Activated naive CD4-positive, alpha-beta T cell treated with anti-CD3 and anti-CD28 coated beads, Interleukin-2, amount 50 U/mL, for 16 hours (primary cell): ENCODE measurements around the gene VPS13D.
"Not testable (repeated sequence)": the region's sequence is repeated elsewhere in the genome, so short reads cannot be mapped to it uniquely, and the experiment has no call there.

ENCODE experiments used
- DNase-seq: peaks from one replicate; pipeline ENCODE4 v3.0.0-alpha.2; 2020

VPS13D gene

DNA sequence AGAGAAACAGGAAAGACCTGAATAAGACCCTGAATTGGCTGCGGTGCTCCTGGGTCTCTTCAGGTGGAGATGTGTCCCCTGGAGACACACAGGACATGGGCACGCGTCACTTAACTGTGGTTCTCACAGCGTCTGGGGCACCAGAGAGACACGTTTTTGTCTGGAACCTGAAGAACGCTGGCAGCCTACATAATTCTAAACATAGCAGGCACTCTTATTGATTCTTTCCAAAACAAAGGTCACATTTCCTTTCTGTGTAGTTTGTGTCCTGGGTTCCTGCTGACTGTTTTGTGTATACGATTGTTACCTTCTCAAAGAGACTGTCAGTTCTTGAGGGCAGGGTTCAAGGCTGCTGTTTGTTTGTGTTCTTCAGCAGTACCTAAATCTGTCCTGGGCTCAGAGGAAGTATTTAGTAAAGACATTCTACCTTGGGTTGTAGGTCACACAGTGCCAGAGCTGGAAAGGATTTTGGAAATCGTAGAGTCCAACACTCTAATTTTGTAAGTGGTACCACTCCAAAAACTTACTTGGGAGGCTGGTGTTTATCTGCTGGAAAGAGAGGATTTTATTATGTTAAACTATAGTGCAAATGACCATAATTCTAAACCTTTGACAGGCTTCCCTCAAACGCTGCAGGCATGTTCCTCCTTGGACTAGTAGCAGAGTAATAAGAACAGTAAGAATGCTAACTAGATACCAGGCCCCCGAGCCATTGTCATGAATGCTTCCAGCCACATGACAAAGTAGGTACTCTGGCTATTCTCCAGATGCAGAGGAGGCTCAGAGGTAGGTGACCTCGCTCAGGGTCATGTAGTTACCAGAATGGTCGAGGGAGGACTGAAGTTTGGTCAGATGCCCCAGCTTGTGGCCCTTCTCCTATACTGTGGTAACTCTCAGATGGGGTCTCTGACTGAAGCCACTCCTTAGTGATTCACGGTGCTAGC lies 223.8 kb downstream of the VPS13D start:
- DNase-seq = no peak

DNA sequence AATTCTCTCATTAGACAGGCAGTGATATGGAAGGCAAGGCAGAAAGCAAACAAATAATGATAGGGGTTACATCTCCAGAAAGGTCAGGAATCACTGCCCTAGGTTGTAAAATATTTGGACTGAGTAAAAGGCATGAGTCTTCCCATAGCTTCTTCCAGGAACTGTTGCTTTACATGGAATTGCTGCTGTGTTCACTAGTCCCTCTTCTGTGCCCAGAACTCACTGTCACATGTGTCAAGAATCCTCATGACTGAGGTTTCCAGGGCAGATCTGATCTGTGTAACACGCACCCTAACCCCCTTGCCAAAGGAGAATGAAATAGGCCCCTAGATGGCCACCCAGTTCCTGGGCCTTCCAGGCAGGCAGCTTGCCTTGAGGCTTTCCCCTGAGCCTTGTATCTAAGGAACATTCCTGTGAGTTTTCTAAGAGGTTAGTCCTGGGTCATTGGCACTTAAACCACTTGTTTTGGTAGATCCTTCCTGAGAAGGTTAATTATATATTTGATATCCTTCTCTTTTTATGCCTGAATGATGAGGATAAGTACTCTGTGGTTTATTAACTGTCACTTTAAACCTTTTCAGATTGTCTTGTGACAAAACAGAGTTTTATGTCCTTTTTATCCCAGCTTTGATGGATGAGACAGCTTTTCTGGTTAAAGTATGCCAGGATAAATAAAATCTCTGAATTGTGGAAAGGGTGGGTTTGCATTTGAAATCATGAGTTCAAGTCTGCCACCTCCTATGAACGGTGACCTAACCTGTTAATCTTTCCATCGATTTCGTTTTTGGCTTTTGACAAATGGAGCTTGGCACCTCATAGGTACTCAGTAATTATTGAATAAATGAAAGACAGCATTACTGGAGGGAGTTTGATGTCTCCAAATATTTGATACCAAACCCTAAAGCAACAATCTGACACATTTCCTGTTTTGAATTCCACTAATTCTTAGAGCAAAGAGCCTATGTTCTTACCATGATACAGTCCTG lies 224.9 kb downstream of the VPS13D start:
- DNase-seq = no peak

DNA sequence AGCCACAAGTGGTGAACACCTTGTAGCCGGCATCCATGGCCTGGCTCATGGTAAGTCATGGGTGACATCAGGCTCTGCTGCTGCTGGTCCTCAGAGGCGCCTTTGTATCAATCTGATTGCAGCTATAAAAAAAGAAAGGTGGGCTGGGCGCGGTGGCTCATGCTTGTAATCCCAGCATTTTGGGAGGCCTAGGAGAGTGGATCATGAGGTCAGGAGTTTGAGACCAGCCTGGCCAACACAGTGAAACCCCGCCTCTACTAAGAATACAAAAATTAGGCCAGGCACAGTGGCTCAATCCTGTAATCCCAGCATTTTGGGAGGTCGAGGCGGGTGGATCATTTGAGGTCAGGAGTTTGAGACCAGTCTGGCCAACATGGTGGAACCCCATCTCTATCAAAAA lies 226.3 kb downstream of the VPS13D start:
- not testable (repeated sequence) for DNase-seq

DNA sequence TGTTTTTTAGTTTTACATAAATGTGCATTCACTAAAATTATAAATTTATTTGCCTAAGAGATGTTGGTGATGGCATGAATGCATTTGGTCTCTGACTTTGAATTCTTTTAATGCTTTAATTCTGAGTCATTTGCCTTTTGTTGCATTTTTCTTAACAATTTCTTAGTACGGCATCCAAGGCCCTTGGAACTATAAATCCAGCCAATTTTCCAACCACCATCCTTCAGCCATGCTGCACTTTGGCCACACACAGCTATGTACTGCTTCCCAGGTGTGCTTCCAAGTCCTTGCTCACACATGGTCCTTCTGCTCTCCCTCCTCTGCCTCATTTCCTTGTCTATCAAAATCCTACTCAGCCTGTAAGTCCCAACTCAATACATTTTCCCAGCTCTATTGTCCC lies 227.1 kb downstream of the VPS13D start:
- no peak for DNase-seq

DNA sequence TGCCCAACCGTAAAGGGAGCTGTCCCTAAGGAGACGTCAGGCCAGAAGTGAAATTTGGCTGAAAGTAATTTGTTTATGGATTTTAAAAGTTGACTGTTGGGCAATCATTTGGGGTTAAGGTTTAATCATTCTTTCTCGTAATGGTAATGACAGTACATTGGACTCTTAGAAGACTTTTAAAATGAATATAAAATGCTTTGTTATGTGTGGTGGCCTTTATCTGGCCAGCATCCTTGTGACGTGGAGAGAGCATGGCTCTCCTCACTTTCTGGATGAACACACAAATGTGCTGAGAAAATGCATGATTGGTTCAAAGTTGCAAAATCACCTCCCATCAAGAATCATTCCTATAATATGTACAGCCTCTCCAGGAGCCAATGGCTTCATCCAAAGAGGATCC lies 227.9 kb downstream of the VPS13D start:
- DNase-seq = no peak

DNA sequence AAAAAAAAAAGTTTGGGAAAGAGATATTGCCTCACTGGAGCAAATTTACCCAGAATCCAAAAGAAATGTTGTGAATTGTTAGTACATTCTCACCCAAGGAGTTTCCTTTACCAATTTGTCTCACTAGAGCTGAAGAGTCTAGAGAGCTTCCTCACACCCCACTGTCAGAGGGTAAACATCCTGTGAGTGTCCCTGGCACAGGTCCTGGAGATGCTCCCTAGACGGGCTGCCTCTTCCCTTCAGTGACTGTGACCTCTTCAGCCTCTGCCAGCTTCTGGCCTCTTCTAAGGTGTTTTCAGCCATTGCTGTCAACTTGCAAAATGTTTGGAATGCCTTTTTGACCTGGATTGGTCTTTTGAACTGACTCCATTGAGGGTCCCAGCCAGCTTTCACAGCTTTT lies 228.7 kb downstream of the VPS13D start:
- DNase-seq = no peak

DNA sequence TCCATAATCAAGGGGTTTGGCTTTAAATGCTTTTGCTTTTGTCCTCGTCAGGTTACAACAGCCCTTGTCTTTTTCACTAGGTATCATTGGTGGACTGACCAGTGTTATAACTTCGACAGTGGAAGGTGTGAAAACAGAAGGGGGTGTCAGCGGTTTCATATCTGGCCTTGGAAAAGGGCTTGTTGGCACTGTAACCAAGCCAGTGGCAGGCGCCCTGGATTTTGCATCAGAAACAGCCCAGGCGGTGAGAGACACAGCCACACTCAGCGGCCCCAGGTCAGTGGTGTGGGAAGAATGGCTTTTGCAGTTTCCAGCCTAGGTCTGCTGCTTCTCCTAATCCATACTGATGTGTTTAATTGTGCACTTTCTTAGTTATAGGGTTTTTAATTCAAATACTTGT lies 230.3 kb downstream of the VPS13D start:
- DNase-seq = no peak

DNA sequence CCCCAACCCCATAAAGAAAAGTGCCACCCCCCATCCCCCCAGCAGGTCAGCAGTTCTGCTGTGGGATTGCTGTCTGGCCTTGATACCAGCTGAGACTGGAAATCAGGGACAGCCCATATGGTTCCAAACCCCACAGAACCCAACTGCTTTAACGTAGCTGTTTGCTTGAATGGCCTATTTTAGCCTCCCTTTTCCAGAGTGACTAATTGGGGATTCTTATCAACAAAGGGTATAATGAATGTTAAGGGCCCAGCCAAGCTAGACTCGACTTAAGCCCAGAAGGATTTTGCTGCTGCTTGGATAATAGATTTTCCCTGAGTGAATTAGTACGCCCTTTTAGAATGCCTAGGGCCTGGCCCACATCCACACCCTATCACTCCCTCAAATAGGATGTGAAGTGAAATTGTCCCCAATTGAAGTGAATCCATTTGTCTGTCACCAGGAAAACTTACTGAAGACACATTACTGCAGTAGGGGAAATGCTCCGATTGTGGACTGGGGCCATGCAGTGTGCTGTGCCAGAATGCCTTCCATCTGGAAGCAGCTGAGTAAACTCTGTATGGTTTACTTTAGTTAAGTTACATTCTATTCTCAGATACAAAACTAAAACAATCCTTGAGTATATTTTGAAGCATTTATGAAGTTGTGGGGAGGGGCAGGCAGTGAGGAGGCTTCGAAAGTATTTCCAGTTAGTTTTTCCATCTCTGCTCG lies 231.2 kb downstream of the VPS13D start:
- DNase-seq = no peak

DNA sequence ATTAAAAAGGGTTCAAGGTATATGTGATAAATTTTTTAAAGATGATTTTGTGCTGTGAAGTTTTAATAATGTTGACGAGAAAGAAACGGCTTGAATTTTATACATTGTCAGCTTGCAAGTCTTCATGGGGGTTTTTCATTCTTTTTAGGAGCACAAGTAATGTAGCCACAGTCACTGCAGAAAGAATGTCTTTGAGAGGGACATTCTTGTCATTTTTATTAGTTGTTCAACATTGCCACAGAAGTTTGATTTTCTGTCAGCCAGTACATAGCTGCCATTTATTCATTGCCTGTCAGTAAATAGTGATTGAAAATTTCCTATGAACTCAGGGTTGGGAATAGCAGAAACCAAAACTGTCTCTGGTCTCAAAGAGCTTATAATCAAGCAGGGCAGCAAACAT lies 231.9 kb downstream of the VPS13D start:
- no peak for DNase-seq

DNA sequence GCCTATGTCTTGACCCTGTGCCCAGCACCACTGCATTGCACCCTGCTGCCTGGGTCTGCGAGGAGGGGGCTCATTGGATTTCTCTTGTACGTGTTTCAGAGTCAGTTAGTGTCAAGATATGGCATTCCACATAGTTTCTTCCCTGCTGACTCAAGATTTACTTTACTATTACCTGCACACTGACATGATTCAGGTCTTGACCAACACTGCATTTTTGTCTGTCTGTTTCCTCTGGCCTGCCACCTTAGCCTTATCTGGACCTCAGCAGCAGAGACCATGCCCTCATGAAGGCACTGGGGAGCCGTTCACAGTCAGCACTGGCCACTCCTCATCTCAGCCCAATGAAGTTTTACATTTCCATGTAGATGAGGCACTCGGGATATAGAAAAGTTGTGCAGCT lies 232.8 kb downstream of the VPS13D start:
- DNase-seq = no peak

DNA sequence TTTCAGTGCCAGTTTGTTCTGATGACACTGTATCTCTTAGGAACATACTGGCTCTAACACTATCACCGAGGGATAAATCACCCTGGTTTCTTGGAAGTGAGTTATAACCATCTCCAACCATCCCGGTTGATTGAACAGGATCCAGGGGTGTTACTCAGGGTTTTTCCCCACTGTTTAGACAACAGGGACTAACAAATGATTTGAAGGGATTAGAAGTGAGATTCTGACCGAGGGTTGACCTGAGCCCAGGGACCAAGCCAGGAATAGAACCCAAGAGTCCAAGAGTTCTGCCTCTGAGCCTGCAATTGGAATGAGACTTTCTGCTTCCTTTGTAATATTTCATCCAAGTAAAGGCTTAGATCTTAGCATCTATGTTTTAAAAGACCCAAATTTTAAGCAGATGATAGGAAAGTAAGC lies 234.2 kb downstream of the VPS13D start:
- no peak for DNase-seq

DNA sequence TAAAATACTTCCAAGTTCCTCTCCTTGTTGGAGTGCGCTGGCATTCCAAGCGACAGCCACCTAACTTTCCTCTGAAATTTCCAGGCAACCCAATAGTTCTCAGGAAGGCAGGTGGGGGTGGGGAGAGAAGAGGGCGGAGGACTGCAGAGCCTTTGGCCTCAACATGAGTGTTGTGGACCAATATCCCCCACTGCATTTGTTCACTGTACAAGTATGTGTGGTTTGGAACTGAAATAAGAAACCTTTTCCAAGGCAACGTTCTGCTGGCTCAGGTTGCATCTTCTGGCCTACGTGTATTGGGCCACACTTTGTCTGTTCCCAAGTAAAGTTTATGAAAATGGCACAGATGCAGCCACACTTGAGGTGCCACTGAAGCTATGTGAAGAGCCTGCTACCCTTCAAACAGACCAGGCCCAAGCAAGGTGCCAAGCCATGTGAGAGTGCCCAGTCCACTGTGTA lies 234.8 kb downstream of the VPS13D start:
- DNase-seq = no peak

DNA sequence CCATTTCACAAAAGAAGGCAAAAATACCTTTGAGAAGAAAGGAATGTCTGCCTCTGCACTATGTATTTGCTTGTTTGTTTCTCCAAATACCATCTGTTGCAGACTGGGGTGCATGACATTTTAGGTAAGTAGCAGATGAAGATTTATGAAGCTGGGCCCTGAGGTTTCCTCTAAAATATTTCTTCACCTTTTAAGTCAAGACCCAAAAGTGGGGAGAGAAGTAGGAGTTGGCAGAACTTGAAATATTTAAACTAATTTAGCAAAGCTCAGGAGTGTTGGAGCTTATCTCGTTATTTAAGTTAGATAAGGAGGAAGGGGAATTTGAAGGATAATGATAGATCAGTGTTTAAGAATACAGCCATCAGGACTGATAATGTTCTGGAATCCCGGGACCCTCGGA lies 235.3 kb downstream of the VPS13D start:
- DNase-seq = no peak

DNA sequence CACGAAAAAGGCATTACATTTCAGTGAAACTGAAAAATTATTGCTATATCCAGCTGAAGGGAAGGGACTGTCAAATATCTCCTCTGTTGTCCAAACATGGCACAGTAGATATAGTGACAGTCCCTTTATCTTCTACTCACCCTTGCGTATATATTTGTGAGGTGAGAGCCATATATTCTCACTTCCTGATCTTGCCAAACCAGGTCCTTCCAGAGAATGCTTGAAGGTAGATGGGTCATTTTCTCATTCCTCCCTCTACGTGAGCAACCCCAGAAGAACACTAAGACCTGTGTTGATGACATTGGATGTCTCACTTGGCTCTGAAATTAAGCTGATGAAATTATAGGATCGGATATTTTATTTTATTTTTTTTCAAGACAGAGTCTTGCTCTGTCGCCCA lies 237.0 kb downstream of the VPS13D start:
- no peak for DNase-seq

DNA sequence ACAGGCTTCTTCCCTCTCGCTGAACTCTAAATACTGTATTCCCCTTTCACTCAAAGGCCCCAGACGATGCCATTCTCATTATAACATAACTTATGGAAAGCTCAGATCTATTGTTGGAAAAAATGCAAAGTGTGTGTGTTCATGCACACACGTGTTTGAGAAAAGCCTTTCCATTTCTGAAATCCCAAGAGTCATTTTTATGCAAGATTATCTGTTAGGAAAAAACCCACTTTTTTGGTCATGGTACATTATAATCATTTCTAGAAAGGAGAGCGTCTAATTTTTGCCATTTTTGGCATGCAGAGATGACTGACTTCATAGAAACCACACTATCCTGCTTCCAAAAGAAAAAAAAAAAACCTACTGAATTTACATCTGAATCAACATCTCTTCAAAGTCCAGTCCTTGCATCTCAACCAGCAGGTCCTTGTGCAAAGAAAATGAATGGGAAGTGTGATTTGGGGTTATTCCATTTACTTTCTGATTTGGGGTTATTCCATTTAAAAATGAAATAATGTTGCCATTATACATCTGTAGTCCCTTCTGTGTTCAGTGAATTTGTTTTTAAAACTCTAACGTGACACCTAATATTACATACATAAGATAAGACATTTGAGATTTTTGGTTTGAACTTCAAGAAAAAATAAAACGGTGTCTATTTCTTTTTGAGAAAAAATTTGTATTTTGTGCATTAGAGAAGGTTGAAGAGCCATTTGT lies 237.9 kb downstream of the VPS13D start:
- DNase-seq = no peak

DNA sequence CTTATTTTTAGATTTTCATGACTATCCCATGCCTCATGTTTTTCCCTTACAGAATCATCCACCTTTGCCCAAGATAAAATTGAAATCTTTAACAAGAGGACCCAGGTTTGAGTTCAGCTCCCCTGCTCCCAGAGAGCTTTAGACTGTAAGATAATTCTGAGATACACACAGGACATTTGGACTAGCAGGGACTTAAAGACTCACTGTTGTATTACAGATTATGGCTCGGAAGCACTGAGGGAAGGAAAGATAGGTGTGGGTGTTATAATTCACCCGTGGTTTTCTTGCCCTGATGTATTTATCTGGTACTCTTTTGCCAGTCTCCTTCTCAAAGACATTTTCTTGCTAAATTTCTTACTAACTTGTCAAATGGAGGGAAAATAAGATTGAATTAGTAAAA lies 238.5 kb downstream of the VPS13D start:
- DNase-seq = no peak

DNA sequence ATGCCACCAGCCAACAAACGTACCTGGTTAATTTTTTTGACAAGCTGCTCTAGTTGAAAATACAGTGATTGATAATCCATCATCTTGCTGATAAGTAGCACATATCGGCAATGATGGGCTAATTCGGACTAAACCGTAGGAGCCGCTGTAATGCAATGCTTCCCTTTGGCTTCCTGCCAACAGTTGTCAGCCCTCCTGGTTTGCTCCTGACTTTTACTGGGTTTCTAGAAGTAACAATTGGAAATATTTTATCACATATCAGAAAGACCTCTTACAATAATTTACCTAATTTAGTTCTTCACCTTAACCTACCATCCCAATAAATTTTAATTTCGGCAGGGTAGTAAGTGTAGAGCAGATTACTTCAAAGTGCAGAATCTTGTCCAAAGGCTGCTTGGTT lies 239.7 kb downstream of the VPS13D start:
- DNase-seq = no peak

DNA sequence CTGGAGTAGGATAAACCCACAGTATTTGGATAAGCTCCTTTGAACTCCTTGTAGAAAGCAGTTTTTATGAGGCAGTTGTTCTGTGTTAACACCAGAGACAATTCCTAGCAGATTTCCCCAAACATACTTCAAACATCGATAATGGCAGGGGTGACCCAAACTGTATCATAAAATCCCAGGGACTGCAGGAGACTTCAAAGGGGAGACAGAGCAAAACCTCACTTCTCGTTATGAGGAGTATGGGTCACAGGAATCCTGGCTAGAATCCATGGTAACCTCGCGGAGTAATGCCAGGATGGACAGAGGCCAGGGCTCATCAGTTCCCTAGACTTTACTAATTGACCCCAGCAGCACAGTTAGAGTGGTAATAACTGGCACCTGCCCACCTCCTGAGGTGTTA lies 240.2 kb downstream of the VPS13D start:
- no peak for DNase-seq

DNA sequence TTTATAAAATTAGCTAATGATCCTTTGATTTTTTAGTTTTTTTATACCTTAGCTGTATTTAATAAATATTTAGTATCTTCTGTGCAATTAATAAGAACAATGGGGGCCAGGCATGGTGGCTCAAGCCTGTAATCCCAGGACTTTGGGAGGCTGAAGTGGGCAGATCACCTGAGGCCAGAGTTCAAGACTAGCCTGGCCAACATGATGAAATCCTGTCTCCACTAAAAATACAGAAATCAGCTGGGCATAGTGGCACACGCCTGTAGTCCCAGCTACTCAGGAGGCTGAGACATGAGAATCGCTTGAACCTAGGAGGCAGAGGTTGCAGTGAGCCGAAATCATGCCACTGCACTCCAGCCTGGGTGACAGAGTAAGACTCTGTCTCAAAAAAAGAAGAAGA lies 241.1 kb downstream of the VPS13D start:
- DNase-seq = not testable (repeated sequence)

DNA sequence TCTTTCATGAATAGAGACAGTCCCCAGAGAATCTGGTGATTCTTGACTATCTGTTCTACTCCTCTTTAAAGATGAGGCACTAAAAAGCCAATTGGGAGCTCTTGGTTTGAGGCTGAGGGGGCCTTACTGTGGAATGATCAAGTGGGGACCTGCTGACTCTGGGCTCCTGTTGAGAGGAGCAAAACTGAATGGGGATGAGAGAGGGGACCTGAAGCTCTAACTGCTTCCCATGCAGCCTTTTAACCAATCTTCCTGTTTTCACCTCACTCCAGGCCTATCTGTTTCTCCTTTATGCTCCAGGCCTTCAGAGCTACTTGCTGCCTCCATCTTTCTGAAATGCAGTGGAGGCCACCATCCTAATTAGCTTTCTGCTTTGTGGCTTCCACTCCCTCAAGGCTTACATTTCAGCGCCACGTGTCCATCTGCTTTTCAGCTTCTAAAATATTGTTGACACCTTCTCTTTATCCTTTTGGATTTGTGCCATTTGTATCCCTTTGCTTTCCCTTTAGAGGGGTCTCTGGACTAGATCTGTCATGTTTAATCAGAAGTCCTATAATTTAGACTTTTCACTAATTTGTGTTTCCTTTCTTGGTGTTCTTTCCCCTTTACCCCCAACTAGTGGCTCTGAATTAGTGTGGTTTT lies 242.4 kb downstream of the VPS13D start:
- no peak for DNase-seq

DNA sequence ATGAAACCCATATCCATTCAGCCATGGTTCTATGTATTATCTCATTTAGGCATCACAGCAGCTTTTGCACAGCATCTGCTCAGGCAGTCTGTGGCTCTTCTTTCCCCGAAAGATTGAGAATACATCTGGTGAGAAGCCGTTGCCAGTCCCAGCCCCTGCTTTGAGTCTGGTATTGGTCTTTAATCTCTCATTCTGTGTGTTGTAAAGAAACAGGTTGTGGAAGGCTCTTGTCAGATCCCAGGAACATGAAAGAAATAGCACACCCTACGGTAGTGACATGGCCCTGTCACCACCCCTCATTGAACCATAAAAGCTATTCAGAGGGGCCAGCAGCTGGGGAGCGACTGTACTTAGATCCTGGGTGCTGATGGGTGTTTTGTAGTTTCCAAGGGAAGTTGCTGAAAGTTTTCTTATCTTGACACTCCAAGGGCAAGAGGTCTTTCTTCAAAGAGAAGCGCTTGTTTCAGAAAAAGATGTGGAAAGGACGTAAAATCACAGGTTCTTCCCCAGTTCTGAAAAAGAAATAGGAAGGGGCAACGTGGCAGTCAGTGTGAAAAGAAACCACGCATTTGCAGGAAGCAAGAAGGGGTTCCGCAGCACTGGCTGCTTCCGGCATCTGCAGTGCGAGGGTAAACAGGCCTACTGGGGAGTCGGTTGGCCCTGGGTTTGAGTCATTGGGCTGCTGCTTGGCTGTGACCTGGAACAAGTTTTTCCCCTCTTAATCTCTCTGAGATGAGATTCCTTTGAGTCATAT lies 243.1 kb downstream of the VPS13D start:
- peak; percentile 81 for DNase-seq
